ENCODE data around the gene ANKRD55.

ANKRD55 gene

GRCh38 chr5:56112526-56113121 lies 120.5 kb downstream of the ANKRD55 start:
- no peak overlapping the region for H3K4me3 ChIP-seq (ENCODE audit: low read depth, low read length)
- TF ChIP-seq CTCF (IDR thresholded peaks at IDR 0.05; ENCODE audit: insufficient read depth, low read length, missing control alignments) = no peak
- no peak for DNase-seq (ENCODE audit: low read depth, low spot score)
- ChIA-PET CTCF (no interaction called here), POLR2A (no interaction called here)

- no peak for DNase-seq (ENCODE audit: low read depth, low spot score)
- ChIA-PET CTCF (no interaction called here), POLR2A (interaction anchor here (1.3 kb wide), 1 partner anchor 13 kb away, joined by 9 read pairs; no protein-coding TSS in a partner anchor)
- H3K4me3 ChIP-seq (ENCODE audit: low read depth, low read length) = no peak overlapping the region
- TF ChIP-seq CTCF (IDR thresholded peaks at IDR 0.05; ENCODE audit: insufficient read depth, low read length, missing control alignments) = no peak
Measured at GRCh38 chr5:56111404-56111781, 121.7 kb downstream of the ANKRD55 start.

GRCh38 chr5:56110646-56111403 lies 122.3 kb downstream of the ANKRD55 start:
- TF ChIP-seq CTCF (IDR thresholded peaks at IDR 0.05; ENCODE audit: insufficient read depth, low read length, missing control alignments) = no peak
- ChIA-PET CTCF (interaction anchor here (0.6 to 0.8 kb wide), 3 partner anchors 14 to 89 kb away, joined by 3 read pairs; no protein-coding TSS in a partner anchor), POLR2A (interaction anchor here (1.3 kb wide), 1 partner anchor 13 kb away, joined by 9 read pairs; no protein-coding TSS in a partner anchor)
- no peak for DNase-seq (ENCODE audit: low read depth, low spot score)
- H3K4me3 ChIP-seq (ENCODE audit: low read depth, low read length) = no peak overlapping the region

GRCh38 chr5:56108246-56108645 lies 124.9 kb downstream of the ANKRD55 start:
- no peak overlapping the region for H3K4me3 ChIP-seq (ENCODE audit: low read depth, low read length)
- TF ChIP-seq CTCF (IDR thresholded peaks at IDR 0.05; ENCODE audit: insufficient read depth, low read length, missing control alignments) = no peak
- POLR2A ChIA-PET = no interaction called here
- CTCF ChIA-PET = no interaction called here
- DNase-seq (ENCODE audit: low read depth, low spot score) = no peak

GRCh38 chr5:56106837-56107236 lies 126.3 kb downstream of the ANKRD55 start:
- ChIA-PET CTCF (no interaction called here), POLR2A (no interaction called here)
- DNase-seq (ENCODE audit: low read depth, low spot score) = no peak
- no peak for TF ChIP-seq CTCF (IDR thresholded peaks at IDR 0.05; ENCODE audit: insufficient read depth, low read length, missing control alignments)
- H3K4me3 ChIP-seq (ENCODE audit: low read depth, low read length) = no peak overlapping the region

- no peak overlapping the region for H3K4me3 ChIP-seq (ENCODE audit: low read depth, low read length)
- no peak for DNase-seq (ENCODE audit: low read depth, low spot score)
- no peak for TF ChIP-seq CTCF (IDR thresholded peaks at IDR 0.05; ENCODE audit: insufficient read depth, low read length, missing control alignments)
- CTCF ChIA-PET = interaction anchor here (0.5 kb wide), 1 partner anchor 192 kb away, joined by 3 read pairs; no protein-coding TSS in a partner anchor
- POLR2A ChIA-PET = no interaction called here
Measured at GRCh38 chr5:56105511-56106291, 127.4 kb downstream of the ANKRD55 start.

Measured in AG04449 (cell line).